ENCODE measurements around the gene PSMD5.
A peak's percentile ranks its signal among the peaks of the same experiment; 100 is the strongest.

The PSMD5 gene

GRCh38 chr9:120862452-120862851, 19.7 kb upstream of the PSMD5 start:
- H3K36me3 Mint-ChIP-seq (ENCODE audit: low read depth): peaks cover 26% of the 10 kb centered on the region
- H3K27me3 Mint-ChIP-seq (ENCODE audit: low read depth): no peaks in the 10 kb centered on the region
- H3K4me1 Mint-ChIP-seq: peaks cover 24% of the 10 kb centered on the region
- TF ChIP-seq CTCF (IDR thresholded peaks at IDR 0.05; ENCODE audit: unreplicated experiment in 3 of 3): no peak
- no peak overlapping the region for H3K4me3 Mint-ChIP-seq
- no peaks in the 10 kb centered on the region for H3K9me3 Mint-ChIP-seq
- no peak overlapping the region for H3K27ac Mint-ChIP-seq

GRCh38 chr9:120861935-120862334, 19.2 kb upstream of the PSMD5 start:
- Mint-ChIP-seq H3K4me3 (no peak overlapping the region), H3K4me1 (peaks cover 24% of the 10 kb centered on the region), H3K27me3 (ENCODE audit: low read depth) (no peaks in the 10 kb centered on the region), H3K9me3 (no peaks in the 10 kb centered on the region), H3K27ac (no peak overlapping the region), H3K36me3 (ENCODE audit: low read depth) (peaks cover 26% of the 10 kb centered on the region)
- no peak for TF ChIP-seq CTCF (IDR thresholded peaks at IDR 0.05; ENCODE audit: unreplicated experiment in 3 of 3)

- no peak for TF ChIP-seq CTCF (IDR thresholded peaks at IDR 0.05; ENCODE audit: unreplicated experiment in 3 of 3)
- Mint-ChIP-seq H3K36me3 (ENCODE audit: low read depth) (peaks cover 26% of the 10 kb centered on the region), H3K27me3 (ENCODE audit: low read depth) (no peaks in the 10 kb centered on the region)
Observed at GRCh38 chr9:120860083-120860482, 17.4 kb upstream of the PSMD5 start.

GRCh38 chr9:120859361-120859760, 16.6 kb upstream of the PSMD5 start:
- Mint-ChIP-seq H3K27ac (peak overlapping the region in 1 of 3 experiments; percentile 46), H3K4me3 (no peak overlapping the region), H3K27me3 (ENCODE audit: low read depth) (no peaks in the 10 kb centered on the region), H3K36me3 (ENCODE audit: low read depth) (peaks cover 26% of the 10 kb centered on the region), H3K9me3 (no peaks in the 10 kb centered on the region), H3K4me1 (peaks cover 21% of the 10 kb centered on the region)
- no peak for TF ChIP-seq CTCF (IDR thresholded peaks at IDR 0.05; ENCODE audit: unreplicated experiment in 3 of 3)

More at GRCh38 chr9:120860083-120860482, 17.4 kb upstream of the PSMD5 start:
- no peak overlapping the region for H3K4me3 Mint-ChIP-seq
- peaks cover 17% of the 10 kb centered on the region for H3K4me1 Mint-ChIP-seq
- no peaks in the 10 kb centered on the region for H3K9me3 Mint-ChIP-seq
- no peak overlapping the region for H3K27ac Mint-ChIP-seq

- Mint-ChIP-seq H3K27me3 (ENCODE audit: low read depth) (no peaks in the 10 kb centered on the region), H3K36me3 (ENCODE audit: low read depth) (peaks cover 17% of the 10 kb centered on the region), H3K27ac (no peak overlapping the region), H3K4me3 (no peak overlapping the region), H3K9me3 (no peaks in the 10 kb centered on the region), H3K4me1 (peaks cover 24% of the 10 kb centered on the region)
- no peak for TF ChIP-seq CTCF (IDR thresholded peaks at IDR 0.05; ENCODE audit: unreplicated experiment in 3 of 3)
Observed at GRCh38 chr9:120857902-120858301, 15.2 kb upstream of the PSMD5 start.

GRCh38 chr9:120857481-120857880, 14.8 kb upstream of the PSMD5 start:
- H3K9me3 Mint-ChIP-seq: no peaks in the 10 kb centered on the region
- peaks cover 28% of the 10 kb centered on the region for H3K4me1 Mint-ChIP-seq
- no peak for TF ChIP-seq CTCF (IDR thresholded peaks at IDR 0.05; ENCODE audit: unreplicated experiment in 3 of 3)
- H3K36me3 Mint-ChIP-seq (ENCODE audit: low read depth): peaks cover 16% of the 10 kb centered on the region
- no peak overlapping the region for H3K27ac Mint-ChIP-seq
- no peaks in the 10 kb centered on the region for H3K27me3 Mint-ChIP-seq (ENCODE audit: low read depth)
- no peak overlapping the region for H3K4me3 Mint-ChIP-seq

Data from nephron (organoid).